ENCODE data around the gene DCAF8.
A peak's percentile ranks its signal among the peaks of the same experiment; 100 is the strongest.

The DCAF8 gene

DNA sequence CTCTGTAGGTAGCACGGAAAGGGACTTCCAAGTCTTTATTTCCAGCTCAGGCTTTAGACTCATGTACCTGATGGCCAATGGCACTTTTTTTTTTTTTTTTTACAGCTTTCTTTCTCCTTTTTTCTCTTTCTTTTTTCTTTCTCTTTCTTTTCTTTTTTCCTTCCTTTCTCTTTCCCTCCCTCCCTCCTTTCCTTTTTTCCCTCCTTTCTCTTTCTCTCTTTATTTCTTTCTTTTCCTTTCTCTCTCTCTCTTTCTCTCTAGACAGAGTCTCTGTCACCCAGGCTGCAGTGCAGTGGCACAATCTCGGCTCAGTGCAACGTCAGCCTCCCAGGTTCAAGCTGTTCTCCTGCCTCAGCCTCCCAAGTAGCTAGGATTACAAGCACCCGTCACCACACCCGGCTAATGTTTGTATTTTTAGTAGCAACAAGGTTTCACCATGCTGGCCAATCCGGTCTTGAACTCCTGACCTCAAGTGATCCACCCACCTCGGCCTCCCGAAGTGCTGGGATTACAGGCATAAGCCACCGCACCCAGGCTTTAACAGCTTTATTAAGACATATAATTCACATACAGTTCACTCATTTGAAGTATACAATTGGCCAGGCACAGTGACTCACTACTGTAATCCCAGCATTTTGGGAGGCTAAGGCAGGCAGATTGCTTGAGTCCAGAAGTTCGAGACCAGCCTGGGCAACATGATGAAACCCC is 5.1 kb upstream of the DCAF8 start:
- no peaks in the 10 kb centered on the region for H3K79me2 ChIP-seq (ENCODE audit: insufficient read depth, low read length)
- peaks cover 9% of the 10 kb centered on the region for H3K4me1 ChIP-seq (ENCODE audit: insufficient read depth, low read length, severe bottlenecking)
- H3K4me3 ChIP-seq (ENCODE audit: low read depth, low read length, poor library complexity, severe bottlenecking), result no peak overlapping the region
- H3K27ac ChIP-seq (ENCODE audit: low read depth, low read length, poor library complexity, severe bottlenecking), result no peak overlapping the region
- no peaks in the 10 kb centered on the region for H3K9me3 ChIP-seq (ENCODE audit: low read length)
- no peak overlapping the region for H3K9ac ChIP-seq (ENCODE audit: low read length)
- no peak overlapping the region for H2AFZ ChIP-seq (ENCODE audit: low read length)
- H3K36me3 ChIP-seq (ENCODE audit: insufficient read depth, low read length), result no peaks in the 10 kb centered on the region
- H3K27me3 ChIP-seq (ENCODE audit: insufficient read depth, low read length), result no peaks in the 10 kb centered on the region
- H3F3A ChIP-seq (ENCODE audit: insufficient read depth, low read length), result no peaks in the 10 kb centered on the region
- H3K9me2 ChIP-seq (ENCODE audit: low read depth, low read length), result no peaks in the 10 kb centered on the region
- TF ChIP-seq, protein P1, sequence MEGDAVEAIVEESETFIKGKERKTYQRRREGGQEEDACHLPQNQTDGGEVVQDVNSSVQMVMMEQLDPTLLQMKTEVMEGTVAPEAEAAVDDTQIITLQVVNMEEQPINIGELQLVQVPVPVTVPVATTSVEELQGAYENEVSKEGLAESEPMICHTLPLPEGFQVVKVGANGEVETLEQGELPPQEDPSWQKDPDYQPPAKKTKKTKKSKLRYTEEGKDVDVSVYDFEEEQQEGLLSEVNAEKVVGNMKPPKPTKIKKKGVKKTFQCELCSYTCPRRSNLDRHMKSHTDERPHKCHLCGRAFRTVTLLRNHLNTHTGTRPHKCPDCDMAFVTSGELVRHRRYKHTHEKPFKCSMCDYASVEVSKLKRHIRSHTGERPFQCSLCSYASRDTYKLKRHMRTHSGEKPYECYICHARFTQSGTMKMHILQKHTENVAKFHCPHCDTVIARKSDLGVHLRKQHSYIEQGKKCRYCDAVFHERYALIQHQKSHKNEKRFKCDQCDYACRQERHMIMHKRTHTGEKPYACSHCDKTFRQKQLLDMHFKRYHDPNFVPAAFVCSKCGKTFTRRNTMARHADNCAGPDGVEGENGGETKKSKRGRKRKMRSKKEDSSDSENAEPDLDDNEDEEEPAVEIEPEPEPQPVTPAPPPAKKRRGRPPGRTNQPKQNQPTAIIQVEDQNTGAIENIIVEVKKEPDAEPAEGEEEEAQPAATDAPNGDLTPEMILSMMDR (IDR thresholded peaks at IDR 0.05; ENCODE audit: low read length), result no peak
- no peak for TF ChIP-seq EZH2 (IDR thresholded peaks at IDR 0.05; ENCODE audit: borderline replicate concordance, low read length)
- no peaks in the 10 kb centered on the region for H4K20me1 ChIP-seq (ENCODE audit: insufficient read depth, low read length)
- no peak overlapping the region for H3K4me2 ChIP-seq (ENCODE audit: low read length)

DNA sequence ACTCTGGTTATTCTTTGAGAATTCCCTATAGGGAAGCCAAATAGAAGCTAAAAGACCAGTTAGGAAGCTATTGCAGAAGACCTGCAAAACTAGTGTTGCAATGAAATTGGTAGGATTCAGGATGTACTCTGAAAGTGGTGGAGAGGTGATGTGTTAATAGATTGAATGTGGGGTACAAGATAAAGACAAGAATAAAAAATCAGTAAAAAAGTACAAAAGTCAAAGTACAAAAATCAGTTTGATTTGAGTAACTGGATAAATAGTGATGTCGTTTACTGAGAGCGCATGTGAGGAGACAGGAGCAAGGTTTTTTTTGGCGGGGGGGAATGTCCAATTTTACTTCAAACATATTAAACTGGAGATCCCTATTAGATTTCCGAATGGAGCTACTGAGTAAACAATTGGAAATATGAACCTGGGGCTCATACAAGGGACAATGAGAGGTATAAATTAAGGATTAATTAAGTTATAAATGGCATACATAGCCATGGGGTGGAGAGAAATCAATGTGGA is 2.5 kb upstream of the DCAF8 start:
- no peak overlapping the region for H3K4me2 ChIP-seq (ENCODE audit: low read length)
- H3K36me3 ChIP-seq (ENCODE audit: insufficient read depth, low read length), result no peaks in the 10 kb centered on the region; the same call in 1 of the 2 replicates
- H3K27ac ChIP-seq (ENCODE audit: low read depth, low read length, poor library complexity, severe bottlenecking), result no peak overlapping the region
- no peak overlapping the region for H2AFZ ChIP-seq (ENCODE audit: low read length)
- peaks cover 22% of the 10 kb centered on the region for H3K79me2 ChIP-seq (ENCODE audit: insufficient read depth, low read length)
- H3F3A ChIP-seq (ENCODE audit: insufficient read depth, low read length), result no peaks in the 10 kb centered on the region
- H4K20me1 ChIP-seq (ENCODE audit: insufficient read depth, low read length), result no peaks in the 10 kb centered on the region
- no peaks in the 10 kb centered on the region for H3K9me2 ChIP-seq (ENCODE audit: low read depth, low read length)
- peaks cover 26% of the 10 kb centered on the region for H3K4me1 ChIP-seq (ENCODE audit: insufficient read depth, low read length, severe bottlenecking)
- H3K27me3 ChIP-seq (ENCODE audit: insufficient read depth, low read length), result no peaks in the 10 kb centered on the region
- TF ChIP-seq, protein P1 (IDR thresholded peaks at IDR 0.05; ENCODE audit: low read length), result no peak
- no peak for TF ChIP-seq EZH2 (IDR thresholded peaks at IDR 0.05; ENCODE audit: borderline replicate concordance, low read length)
- H3K9me3 ChIP-seq (ENCODE audit: low read length), result no peaks in the 10 kb centered on the region
- no peak overlapping the region for H3K9ac ChIP-seq (ENCODE audit: low read length)
- no peak overlapping the region for H3K4me3 ChIP-seq (ENCODE audit: low read depth, low read length, poor library complexity, severe bottlenecking)

DNA sequence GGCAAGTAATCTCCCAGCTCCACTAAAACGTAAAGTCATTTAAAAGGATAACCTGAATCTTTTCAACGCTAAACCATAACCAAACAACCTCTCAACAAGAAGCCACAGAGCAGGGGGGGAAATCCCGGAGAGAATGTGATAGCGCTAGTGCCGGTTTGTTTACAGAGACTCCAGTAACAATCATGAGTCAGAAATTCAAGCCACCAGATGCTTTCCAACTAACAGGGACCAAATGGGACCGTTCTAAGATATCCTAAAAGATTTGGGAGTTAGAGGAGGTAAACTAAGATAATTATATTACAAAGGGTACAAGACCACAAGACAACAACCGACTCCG is 825 bp downstream of the DCAF8 start:
- Histone ChIP-seq H3K79me2 (ENCODE audit: insufficient read depth, low read length) (peaks cover 40% of the 10 kb centered on the region), H3K27ac (ENCODE audit: low read depth, low read length, poor library complexity, severe bottlenecking) (peak overlapping the region; percentile 62), H3K27me3 (ENCODE audit: insufficient read depth, low read length) (no peaks in the 10 kb centered on the region), H3K9ac (ENCODE audit: low read length) (peak overlapping the region; percentile 96), H3F3A (ENCODE audit: insufficient read depth, low read length) (no peaks in the 10 kb centered on the region), H3K4me3 (ENCODE audit: low read depth, low read length, poor library complexity, severe bottlenecking) (peak overlapping the region; percentile 96), H3K36me3 (ENCODE audit: insufficient read depth, low read length) (peaks cover 5% of the 10 kb centered on the region; the same call in 1 of the 2 replicates), H3K4me2 (ENCODE audit: low read length) (peak overlapping the region; percentile 91), H3K9me3 (ENCODE audit: low read length) (no peaks in the 10 kb centered on the region), H4K20me1 (ENCODE audit: insufficient read depth, low read length) (no peaks in the 10 kb centered on the region), H2AFZ (ENCODE audit: low read length) (no peak overlapping the region), H3K4me1 (ENCODE audit: insufficient read depth, low read length, severe bottlenecking) (peaks cover 40% of the 10 kb centered on the region), H3K9me2 (ENCODE audit: low read depth, low read length) (no peaks in the 10 kb centered on the region)
- no peak for TF ChIP-seq EZH2 (IDR thresholded peaks at IDR 0.05; ENCODE audit: borderline replicate concordance, low read length)
- TF ChIP-seq, protein P1 (IDR thresholded peaks at IDR 0.05; ENCODE audit: low read length), result no peak
